Measurements from ENCODE around the gene REM2.
A peak's percentile ranks its signal among the peaks of the same experiment; 100 is the strongest.

Gene REM2

DNA sequence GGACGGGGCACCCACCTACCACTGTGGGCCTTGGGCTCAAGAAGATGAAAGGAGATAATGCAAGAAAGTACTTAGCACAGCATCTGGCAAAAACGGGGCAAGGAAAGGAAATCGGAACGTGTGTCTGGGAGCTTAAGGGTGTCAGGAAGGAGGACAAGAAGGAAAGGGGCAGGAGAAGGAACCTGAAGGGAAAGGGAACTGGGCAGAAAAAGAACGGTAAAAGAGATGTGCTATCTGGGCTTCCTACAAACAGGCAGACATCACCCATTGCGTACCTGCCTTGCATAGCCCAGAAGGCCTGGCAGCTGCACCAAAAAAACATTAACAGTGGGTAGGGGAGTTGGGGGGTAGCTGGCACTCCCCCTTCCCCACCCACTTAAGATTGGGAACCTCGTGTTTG is 958 bp upstream of the REM2 start:
- Histone ChIP-seq H3K9me3 (ENCODE audit: control insufficient read depth, low read length) (no peaks in the 10 kb centered on the region), H2AFZ (peak overlapping the region; percentile 61), H3K4me2 (ENCODE audit: low read length) (no peak overlapping the region), H3K27ac (peak overlapping the region; percentile 94), H3K36me3 (ENCODE audit: control insufficient read depth, insufficient read depth, low read length) (no peaks in the 10 kb centered on the region), H3K79me2 (peaks cover 10% of the 10 kb centered on the region), H3K4me1 (peaks cover 32% of the 10 kb centered on the region), H3K9ac (no peak overlapping the region), H3K27me3 (ENCODE audit: control insufficient read depth, insufficient read depth, low read length) (no peaks in the 10 kb centered on the region), H3K4me3 (ENCODE audit: low read depth, low read length) (no peak overlapping the region)
- TF ChIP-seq, protein P1, sequence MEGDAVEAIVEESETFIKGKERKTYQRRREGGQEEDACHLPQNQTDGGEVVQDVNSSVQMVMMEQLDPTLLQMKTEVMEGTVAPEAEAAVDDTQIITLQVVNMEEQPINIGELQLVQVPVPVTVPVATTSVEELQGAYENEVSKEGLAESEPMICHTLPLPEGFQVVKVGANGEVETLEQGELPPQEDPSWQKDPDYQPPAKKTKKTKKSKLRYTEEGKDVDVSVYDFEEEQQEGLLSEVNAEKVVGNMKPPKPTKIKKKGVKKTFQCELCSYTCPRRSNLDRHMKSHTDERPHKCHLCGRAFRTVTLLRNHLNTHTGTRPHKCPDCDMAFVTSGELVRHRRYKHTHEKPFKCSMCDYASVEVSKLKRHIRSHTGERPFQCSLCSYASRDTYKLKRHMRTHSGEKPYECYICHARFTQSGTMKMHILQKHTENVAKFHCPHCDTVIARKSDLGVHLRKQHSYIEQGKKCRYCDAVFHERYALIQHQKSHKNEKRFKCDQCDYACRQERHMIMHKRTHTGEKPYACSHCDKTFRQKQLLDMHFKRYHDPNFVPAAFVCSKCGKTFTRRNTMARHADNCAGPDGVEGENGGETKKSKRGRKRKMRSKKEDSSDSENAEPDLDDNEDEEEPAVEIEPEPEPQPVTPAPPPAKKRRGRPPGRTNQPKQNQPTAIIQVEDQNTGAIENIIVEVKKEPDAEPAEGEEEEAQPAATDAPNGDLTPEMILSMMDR (IDR thresholded peaks at IDR 0.05) = no peak

DNA sequence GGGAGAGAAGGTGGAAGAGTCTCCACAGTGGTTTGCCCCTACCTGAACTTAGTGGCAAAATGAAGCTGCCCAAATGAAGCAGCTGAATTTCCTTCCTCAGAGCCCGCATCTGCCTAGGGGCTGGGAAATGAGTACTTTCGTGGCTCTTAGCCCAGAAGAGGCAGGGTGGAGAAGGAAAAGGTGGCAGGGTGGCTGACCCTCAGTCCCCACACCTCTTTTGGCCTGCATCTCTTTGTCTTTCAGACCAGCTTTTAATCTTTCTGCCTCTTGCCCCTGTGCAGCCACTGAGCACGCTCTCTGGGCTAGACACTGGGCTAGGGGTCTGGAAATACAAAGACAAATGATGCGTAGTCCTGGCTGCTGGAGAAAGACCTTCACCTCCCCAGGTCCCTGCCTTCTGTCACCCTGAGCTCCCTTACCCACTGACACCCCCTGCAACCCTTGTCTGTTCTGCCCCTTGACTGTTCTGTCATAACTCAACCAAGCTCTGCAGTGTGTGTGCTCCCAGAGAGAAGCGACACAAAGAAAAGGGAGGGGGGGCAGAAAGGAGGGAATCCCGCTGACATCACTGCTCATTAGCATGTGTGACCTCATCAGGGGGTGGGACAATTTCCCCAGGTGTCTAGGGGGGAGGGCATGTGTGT is 371 bp upstream of the REM2 start:
- Histone ChIP-seq H3K9ac (no peak overlapping the region), H3K27me3 (ENCODE audit: control insufficient read depth, insufficient read depth, low read length) (no peaks in the 10 kb centered on the region), H3K4me2 (ENCODE audit: low read length) (peak overlapping the region; percentile 41), H3K36me3 (ENCODE audit: control insufficient read depth, insufficient read depth, low read length) (no peaks in the 10 kb centered on the region), H3K4me1 (peaks cover 32% of the 10 kb centered on the region), H3K4me3 (ENCODE audit: low read depth, low read length) (no peak overlapping the region), H3K27ac (peak overlapping the region; percentile 94), H3K79me2 (peaks cover 10% of the 10 kb centered on the region), H2AFZ (peak overlapping the region; percentile 61), H3K9me3 (ENCODE audit: control insufficient read depth, low read length) (no peaks in the 10 kb centered on the region)
- TF ChIP-seq, protein P1 (IDR thresholded peaks at IDR 0.05) = no peak

DNA sequence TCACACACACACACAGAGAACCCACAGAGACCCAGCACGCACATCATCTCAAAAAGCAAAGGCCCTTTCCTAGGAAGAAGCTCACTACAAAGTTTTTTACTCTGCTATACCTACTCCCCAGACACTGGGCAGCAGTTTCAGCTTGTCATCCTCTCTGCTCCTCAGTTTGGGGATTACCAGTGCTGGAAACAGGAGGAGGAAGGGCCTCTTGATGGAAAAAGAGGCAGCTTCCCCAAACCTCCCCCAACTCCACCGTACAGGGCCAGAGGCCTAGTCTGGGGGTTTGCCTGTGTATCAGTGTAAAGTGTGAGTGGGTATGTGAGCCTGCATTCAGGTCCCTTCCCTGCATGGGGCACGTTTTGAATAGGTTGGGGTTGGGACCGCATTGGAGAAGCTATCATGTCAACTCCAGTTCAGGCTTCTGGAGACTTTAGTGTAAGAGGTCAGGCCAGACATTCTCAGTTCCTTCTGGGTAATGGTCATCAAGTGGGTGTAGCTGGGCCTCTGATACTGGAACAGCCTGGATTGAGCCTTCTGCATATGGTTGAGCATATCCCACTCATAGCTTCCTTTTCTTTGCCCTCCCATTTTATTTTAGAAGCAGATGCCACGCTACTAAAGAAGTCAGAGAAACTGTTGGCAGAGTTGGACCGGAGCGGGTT is 1.2 kb downstream of the REM2 start:
- H3K4me1 ChIP-seq = peaks cover 38% of the 10 kb centered on the region
- H3K4me2 ChIP-seq (ENCODE audit: low read length) = no peak overlapping the region
- H3K4me3 ChIP-seq (ENCODE audit: low read depth, low read length) = no peak overlapping the region
- TF ChIP-seq, protein P1 (IDR thresholded peaks at IDR 0.05) = no peak
- H3K9me3 ChIP-seq (ENCODE audit: control insufficient read depth, low read length) = no peaks in the 10 kb centered on the region
- H2AFZ ChIP-seq = no peak overlapping the region
- H3K27ac ChIP-seq = peak overlapping the region; percentile 94
- no peak overlapping the region for H3K9ac ChIP-seq
- no peaks in the 10 kb centered on the region for H3K27me3 ChIP-seq (ENCODE audit: control insufficient read depth, insufficient read depth, low read length)
- H3K79me2 ChIP-seq = peaks cover 16% of the 10 kb centered on the region
- H3K36me3 ChIP-seq (ENCODE audit: control insufficient read depth, insufficient read depth, low read length) = no peaks in the 10 kb centered on the region

DNA sequence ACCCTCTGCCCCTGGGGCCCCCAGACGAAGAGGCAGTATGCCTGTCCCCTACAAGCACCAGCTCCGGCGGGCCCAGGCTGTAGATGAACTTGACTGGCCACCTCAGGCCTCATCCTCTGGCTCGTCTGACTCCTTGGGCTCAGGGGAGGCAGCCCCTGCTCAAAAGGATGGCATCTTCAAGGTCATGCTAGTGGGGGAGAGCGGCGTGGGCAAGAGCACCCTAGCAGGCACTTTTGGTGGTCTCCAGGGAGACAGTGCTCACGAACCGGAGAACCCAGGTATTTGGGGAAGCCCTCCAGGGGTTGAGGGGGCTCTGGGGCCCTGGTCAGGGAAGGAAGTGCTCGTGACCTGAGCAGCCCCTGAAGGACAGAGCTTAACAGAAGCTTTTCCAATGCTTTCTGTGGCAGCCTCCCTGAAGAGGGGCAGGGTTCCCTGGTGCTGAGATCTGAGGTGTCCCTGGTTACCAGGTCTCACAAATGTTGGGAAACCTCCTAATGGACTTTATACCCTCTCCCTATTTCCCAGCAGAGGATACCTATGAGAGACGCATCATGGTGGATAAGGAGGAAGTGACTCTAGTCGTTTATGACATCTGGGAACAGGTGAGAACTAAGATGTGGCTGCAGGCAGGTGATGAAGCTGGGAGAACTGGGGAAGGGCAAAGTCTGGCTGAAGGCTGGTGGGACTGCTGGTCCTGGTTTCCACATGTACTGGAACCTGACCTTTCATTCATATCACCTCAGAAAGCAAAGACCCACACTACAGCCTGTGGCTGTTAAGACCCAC is 1.9 kb downstream of the REM2 start:
- Histone ChIP-seq H3K9me3 (ENCODE audit: control insufficient read depth, low read length) (no peaks in the 10 kb centered on the region), H3K79me2 (peaks cover 16% of the 10 kb centered on the region), H3K4me1 (peaks cover 38% of the 10 kb centered on the region), H3K4me3 (ENCODE audit: low read depth, low read length) (no peak overlapping the region), H2AFZ (no peak overlapping the region), H3K27me3 (ENCODE audit: control insufficient read depth, insufficient read depth, low read length) (no peaks in the 10 kb centered on the region), H3K4me2 (ENCODE audit: low read length) (no peak overlapping the region), H3K27ac (peak overlapping the region; percentile 94), H3K9ac (no peak overlapping the region), H3K36me3 (ENCODE audit: control insufficient read depth, insufficient read depth, low read length) (no peaks in the 10 kb centered on the region)
- TF ChIP-seq, protein P1 (IDR thresholded peaks at IDR 0.05) = no peak
